Osteocyte (in vitro differentiated cells): ENCODE results near the gene CNST. TPM values are rescaled to one million over a fixed set of nuclear protein-coding genes. Genes with fewer than 3 reads are reported as not detected.

Source experiments
- DNase-seq: peaks from one replicate; pipeline ENCODE4 v3.0.0; 2021; ENCODE audit warnings: mixed read lengths; ENCODE audit not compliant: unreplicated experiment; ENCODE audit errors: extremely low spot score
- H3K27ac Mint-ChIP-seq: one replicate; pipeline ENCODE4 v1.8.0; 2021; ENCODE audit warnings: mild to moderate bottlenecking, mixed read lengths; ENCODE audit not compliant: unreplicated experiment
- H3K27me3 Mint-ChIP-seq: one replicate; pipeline ENCODE4 v1.8.0; 2021; ENCODE audit warnings: mixed read lengths; ENCODE audit not compliant: unreplicated experiment
- H3K36me3 Mint-ChIP-seq: one replicate; pipeline ENCODE4 v1.8.0; 2021; ENCODE audit warnings: mixed read lengths; ENCODE audit not compliant: unreplicated experiment
- H3K4me1 Mint-ChIP-seq: one replicate; pipeline ENCODE4 v1.8.0; 2021; ENCODE audit warnings: mixed read lengths; ENCODE audit not compliant: unreplicated experiment
- H3K4me3 Mint-ChIP-seq: one replicate; pipeline ENCODE4 v1.8.0; 2021; ENCODE audit warnings: mild to moderate bottlenecking, moderate library complexity, mixed read lengths; ENCODE audit not compliant: unreplicated experiment
- H3K9me3 Mint-ChIP-seq: one replicate; pipeline ENCODE4 v1.8.0; 2021; ENCODE audit warnings: mixed read lengths; ENCODE audit not compliant: unreplicated experiment
- CTCF ChIP-seq: fragments of 200-600 bp; sonication (generic); IDR thresholded peaks from 2 replicates; pipeline ENCODE4 v1.5.0; 2021; ENCODE audit warnings: antibody characterized with exemption, mild to moderate bottlenecking, moderate library complexity
- total RNA-seq: library from RNA; stranded (reverse); gene quantifications from 2 replicates; pipeline ENCODE4 v1.2.1, GENCODE V29; 2021

CNST gene
- total RNA-seq, 1 donor from 2014 or later: 26.8 TPM

- no peak for DNase-seq
- Mint-ChIP-seq H3K9me3 (peaks cover 10% of the 10 kb centered on the region), H3K36me3 (peaks cover 1% of the 10 kb centered on the region), H3K4me1 (no peaks in the 10 kb centered on the region), H3K27me3 (no peaks in the 10 kb centered on the region), H3K4me3 (no peak overlapping the region), H3K27ac (no peak overlapping the region)
- TF ChIP-seq CTCF: no peak
These were observed 39.9 kb upstream of the CNST start for GRCh38 chr1:246526380-246526779.

GRCh38 chr1:246526915-246527314, 39.3 kb upstream of the CNST start:
- Mint-ChIP-seq H3K27ac (no peak overlapping the region), H3K27me3 (peaks cover under 1% of the 10 kb centered on the region), H3K9me3 (peaks cover 11% of the 10 kb centered on the region), H3K36me3 (peaks cover 2% of the 10 kb centered on the region), H3K4me3 (no peak overlapping the region), H3K4me1 (no peaks in the 10 kb centered on the region)
- no peak for DNase-seq
- TF ChIP-seq CTCF: no peak

- H3K27me3 Mint-ChIP-seq: peaks cover 7% of the 10 kb centered on the region
- DNase-seq: no peak
- H3K36me3 Mint-ChIP-seq: peaks cover 2% of the 10 kb centered on the region
- TF ChIP-seq CTCF: no peak
- peaks cover 11% of the 10 kb centered on the region for H3K9me3 Mint-ChIP-seq
- no peak overlapping the region for H3K4me3 Mint-ChIP-seq
- no peaks in the 10 kb centered on the region for H3K4me1 Mint-ChIP-seq
- H3K27ac Mint-ChIP-seq: no peak overlapping the region
These were observed 38.7 kb upstream of the CNST start for GRCh38 chr1:246527402-246528088.

GRCh38 chr1:246528933-246529731, 37.1 kb upstream of the CNST start:
- DNase-seq: no peak
- Mint-ChIP-seq H3K27ac (no peak overlapping the region), H3K27me3 (peaks cover 7% of the 10 kb centered on the region)

More at GRCh38 chr1:246528933-246529731, 37.1 kb upstream of the CNST start:
- Mint-ChIP-seq H3K36me3 (peaks cover 2% of the 10 kb centered on the region), H3K4me1 (no peaks in the 10 kb centered on the region), H3K9me3 (peaks cover 11% of the 10 kb centered on the region), H3K4me3 (no peak overlapping the region)
- no peak for TF ChIP-seq CTCF
